ENCODE data around the gene SH3BP4. TPM values are rescaled to one million over a fixed set of nuclear protein-coding genes. Genes with fewer than 3 reads are reported as not detected.

Gene SH3BP4
- total RNA-seq, 1 donor from 2014 or later: 115 TPM

- H3K4me3 ChIP-seq (ENCODE audit: low read depth, low read length): no peak overlapping the region
- no peaks in the 10 kb centered on the region for H3K27me3 ChIP-seq (ENCODE audit: control insufficient read depth, insufficient read depth, low read length)
- no peak for TF ChIP-seq CTCF (IDR thresholded peaks at IDR 0.05; ENCODE audit: insufficient read depth, low read length, poor library complexity, severe bottlenecking)
- DNase-seq (ENCODE audit: low read depth): no peak
- H3K36me3 ChIP-seq (ENCODE audit: control insufficient read depth, insufficient read depth, low read length): peaks cover 8% of the 10 kb centered on the region
These were observed 85.9 kb downstream of the SH3BP4 start for GRCh38 chr2:235037604-235038166.

GRCh38 chr2:235041221-235041917, 89.6 kb downstream of the SH3BP4 start:
- no peak for TF ChIP-seq CTCF (IDR thresholded peaks at IDR 0.05; ENCODE audit: insufficient read depth, low read length, poor library complexity, severe bottlenecking)

GRCh38 chr2:235041918-235042575, 90.2 kb downstream of the SH3BP4 start:
- no peak for DNase-seq (ENCODE audit: low read depth)
- Histone ChIP-seq H3K27me3 (ENCODE audit: control insufficient read depth, insufficient read depth, low read length) (no peaks in the 10 kb centered on the region), H3K4me3 (ENCODE audit: low read depth, low read length) (no peak overlapping the region), H3K36me3 (ENCODE audit: control insufficient read depth, insufficient read depth, low read length) (peaks cover 10% of the 10 kb centered on the region)
- no peak for TF ChIP-seq CTCF (IDR thresholded peaks at IDR 0.05; ENCODE audit: insufficient read depth, low read length, poor library complexity, severe bottlenecking)

More at GRCh38 chr2:235041221-235041917, 89.6 kb downstream of the SH3BP4 start:
- no peak overlapping the region for H3K4me3 ChIP-seq (ENCODE audit: low read depth, low read length)
- peaks cover 9% of the 10 kb centered on the region for H3K36me3 ChIP-seq (ENCODE audit: control insufficient read depth, insufficient read depth, low read length)
- DNase-seq (ENCODE audit: low read depth): no peak
- no peaks in the 10 kb centered on the region for H3K27me3 ChIP-seq (ENCODE audit: control insufficient read depth, insufficient read depth, low read length)

- Histone ChIP-seq H3K36me3 (ENCODE audit: control insufficient read depth, insufficient read depth, low read length) (peaks cover 10% of the 10 kb centered on the region), H3K27me3 (ENCODE audit: control insufficient read depth, insufficient read depth, low read length) (no peaks in the 10 kb centered on the region), H3K4me3 (ENCODE audit: low read depth, low read length) (no peak overlapping the region)
- DNase-seq (ENCODE audit: low read depth): no peak
- no peak for TF ChIP-seq CTCF (IDR thresholded peaks at IDR 0.05; ENCODE audit: insufficient read depth, low read length, poor library complexity, severe bottlenecking)
These were observed 91.0 kb downstream of the SH3BP4 start for GRCh38 chr2:235042576-235043515.

- TF ChIP-seq CTCF (IDR thresholded peaks at IDR 0.05; ENCODE audit: insufficient read depth, low read length, poor library complexity, severe bottlenecking): no peak
- Histone ChIP-seq H3K36me3 (ENCODE audit: control insufficient read depth, insufficient read depth, low read length) (peaks cover 9% of the 10 kb centered on the region), H3K4me3 (ENCODE audit: low read depth, low read length) (no peak overlapping the region), H3K27me3 (ENCODE audit: control insufficient read depth, insufficient read depth, low read length) (no peaks in the 10 kb centered on the region)
- no peak for DNase-seq (ENCODE audit: low read depth)
These were observed 92.1 kb downstream of the SH3BP4 start for GRCh38 chr2:235043762-235044500.
